MM.1S (cell line): ENCODE results near the gene ZBTB34.

Experiments used
- DNase-seq: peaks from one replicate; pipeline ENCODE4 v3.0.0-alpha.2; 2015
- H2AFZ ChIP-seq: fragments of 300-600 bp; sonication (generic); 2 replicates; pipeline ENCODE4 v1.6.0; 2016; ENCODE audit warnings: antibody characterized with exemption, low read length
- H3F3A ChIP-seq: fragments of 300-600 bp; sonication (generic); 2 replicates; pipeline ENCODE4 v1.6.1; 2016; ENCODE audit warnings: mild to moderate bottlenecking, antibody characterized with exemption, low read length, moderate library complexity, mixed read lengths; ENCODE audit not compliant: insufficient read depth
- H3K27ac ChIP-seq: fragments of 300-600 bp; sonication (generic); 2 replicates; pipeline ENCODE4 v1.5.1; 2016; ENCODE audit warnings: mild to moderate bottlenecking, low read length
- H3K27me3 ChIP-seq: fragments of 300-600 bp; sonication (generic); replicated peaks from 2 replicates; pipeline ENCODE4 v1.6.0; 2016; ENCODE audit warnings: low read length; ENCODE audit not compliant: insufficient read depth
- H3K36me3 ChIP-seq: fragments of 300-600 bp; sonication (generic); replicated peaks from 2 replicates; pipeline ENCODE4 v1.6.1; 2016; ENCODE audit warnings: mild to moderate bottlenecking, low read length, mixed read lengths; ENCODE audit not compliant: insufficient read depth
- H3K4me1 ChIP-seq: fragments of 300-600 bp; sonication (generic); 2 replicates; pipeline ENCODE4 v1.6.1; 2016; ENCODE audit warnings: low read length, mixed read lengths
- H3K4me2 ChIP-seq: fragments of 300-600 bp; sonication (generic); 2 replicates; pipeline ENCODE4 v1.6.0; 2016; ENCODE audit warnings: low read depth, low read length
- H3K4me3 ChIP-seq: fragments of 300-600 bp; sonication (generic); 2 replicates; pipeline ENCODE4 v1.5.1; 2016; ENCODE audit warnings: low read length, mixed read lengths
- H3K79me2 ChIP-seq: fragments of 300-600 bp; sonication (generic); 2 replicates; pipeline ENCODE4 v1.6.1; 2016; ENCODE audit warnings: mixed run types, low read length, mixed read lengths
- H3K9ac ChIP-seq: fragments of 300-600 bp; sonication (generic); 2 replicates; pipeline ENCODE4 v1.6.1; 2016; ENCODE audit warnings: low read length, mixed read lengths
- H3K9me2 ChIP-seq: fragments of 300-600 bp; sonication (generic); replicated peaks from 2 replicates; pipeline ENCODE4 v1.6.1; 2016; ENCODE audit warnings: mild to moderate bottlenecking, low read length, mixed read lengths; ENCODE audit not compliant: insufficient read depth
- H3K9me3 ChIP-seq: fragments of 300-600 bp; sonication (generic); replicated peaks from 2 replicates; pipeline ENCODE4 v1.6.1; 2016; ENCODE audit warnings: mild to moderate bottlenecking, low read length, mixed read lengths; ENCODE audit not compliant: insufficient read depth
- H4K20me1 ChIP-seq: fragments of 300-600 bp; sonication (generic); 2 replicates; pipeline ENCODE4 v1.6.1; 2016; ENCODE audit warnings: mild to moderate bottlenecking, low read length, moderate library complexity, mixed read lengths; ENCODE audit not compliant: insufficient read depth
- CTCF ChIP-seq: fragments of 300-600 bp; sonication (generic); IDR thresholded peaks from 2 replicates; pipeline ENCODE4 v1.5.1; 2016; ENCODE audit warnings: antibody characterized with exemption, low read length, mixed read lengths
- EZH2 ChIP-seq: fragments of 300-600 bp; sonication (generic); optimal IDR thresholded peaks from 2 replicates; pipeline ENCODE3; 2017; ENCODE audit warnings: low read depth, mild to moderate bottlenecking, antibody characterized with exemption, low read length, mixed read lengths
- EZH2phosphoT487 ChIP-seq: fragments of 300-600 bp; sonication (generic); IDR thresholded peaks from 2 replicates; pipeline ENCODE4 v1.6.1; 2018; ENCODE audit warnings: antibody characterized with exemption, low read length

ZBTB34 gene

GRCh38 chr9:126926364-126926763 is 65.9 kb downstream of the ZBTB34 start:
- Histone ChIP-seq H3K9me3 (no peaks in the 10 kb centered on the region), H3F3A (peaks cover 5% of the 10 kb centered on the region; the same call in 1 of the 2 replicates), H3K4me2 (peak overlapping the region; percentile 27), H3K27ac (peak overlapping the region; percentile 54; the same call in 1 of the 2 replicates), H3K79me2 (peaks cover 71% of the 10 kb centered on the region), H3K4me3 (no peak overlapping the region), H3K4me1 (peaks cover 15% of the 10 kb centered on the region), H3K9me2 (no peaks in the 10 kb centered on the region), H3K36me3 (no peaks in the 10 kb centered on the region), H3K27me3 (no peaks in the 10 kb centered on the region), H4K20me1 (no peaks in the 10 kb centered on the region), H2AFZ (no peak overlapping the region), H3K9ac (no peak overlapping the region)
- no peak for DNase-seq
- TF ChIP-seq EZH2 (no peak), EZH2phosphoT487 (no peak), CTCF (no peak)

GRCh38 chr9:126927419-126927818 is 67.0 kb downstream of the ZBTB34 start:
- no peak overlapping the region for H3K4me3 ChIP-seq
- no peak overlapping the region for H3K27ac ChIP-seq
- H3K9me3 ChIP-seq = no peaks in the 10 kb centered on the region
- DNase-seq = no peak
- H3F3A ChIP-seq = peaks cover 5% of the 10 kb centered on the region; the same call in 1 of the 2 replicates
- no peak overlapping the region for H2AFZ ChIP-seq
- H4K20me1 ChIP-seq = no peaks in the 10 kb centered on the region
- no peak overlapping the region for H3K4me2 ChIP-seq
- no peaks in the 10 kb centered on the region for H3K36me3 ChIP-seq
- no peak for TF ChIP-seq EZH2phosphoT487
- no peak for TF ChIP-seq CTCF
- H3K27me3 ChIP-seq = no peaks in the 10 kb centered on the region
- H3K9ac ChIP-seq = no peak overlapping the region
- peaks cover 15% of the 10 kb centered on the region for H3K4me1 ChIP-seq
- no peaks in the 10 kb centered on the region for H3K9me2 ChIP-seq
- H3K79me2 ChIP-seq = peaks cover 61% of the 10 kb centered on the region

- H4K20me1 ChIP-seq = no peaks in the 10 kb centered on the region
- H3K4me2 ChIP-seq = no peak overlapping the region
- H3K9ac ChIP-seq = no peak overlapping the region
- TF ChIP-seq EZH2phosphoT487 = no peak
- TF ChIP-seq EZH2 = no peak
- no peak for TF ChIP-seq CTCF
- no peaks in the 10 kb centered on the region for H3K27me3 ChIP-seq
- H3K36me3 ChIP-seq = no peaks in the 10 kb centered on the region
- no peaks in the 10 kb centered on the region for H3K9me2 ChIP-seq
- no peak overlapping the region for H2AFZ ChIP-seq
- H3F3A ChIP-seq = no peaks in the 10 kb centered on the region
- peaks cover 20% of the 10 kb centered on the region for H3K79me2 ChIP-seq
- no peak for DNase-seq
- no peak overlapping the region for H3K27ac ChIP-seq
- H3K9me3 ChIP-seq = no peaks in the 10 kb centered on the region
- no peak overlapping the region for H3K4me3 ChIP-seq
- no peaks in the 10 kb centered on the region for H3K4me1 ChIP-seq
Measured at GRCh38 chr9:126932871-126933321, 72.5 kb downstream of the ZBTB34 start.
